ENCODE measurements around the gene RIT2. TPM values are rescaled to one million over a fixed set of nuclear protein-coding genes. Genes with fewer than 3 reads are reported as not detected.

RIT2 gene
- total RNA-seq, 1 experiment from 2014 or later = not detected

DNA sequence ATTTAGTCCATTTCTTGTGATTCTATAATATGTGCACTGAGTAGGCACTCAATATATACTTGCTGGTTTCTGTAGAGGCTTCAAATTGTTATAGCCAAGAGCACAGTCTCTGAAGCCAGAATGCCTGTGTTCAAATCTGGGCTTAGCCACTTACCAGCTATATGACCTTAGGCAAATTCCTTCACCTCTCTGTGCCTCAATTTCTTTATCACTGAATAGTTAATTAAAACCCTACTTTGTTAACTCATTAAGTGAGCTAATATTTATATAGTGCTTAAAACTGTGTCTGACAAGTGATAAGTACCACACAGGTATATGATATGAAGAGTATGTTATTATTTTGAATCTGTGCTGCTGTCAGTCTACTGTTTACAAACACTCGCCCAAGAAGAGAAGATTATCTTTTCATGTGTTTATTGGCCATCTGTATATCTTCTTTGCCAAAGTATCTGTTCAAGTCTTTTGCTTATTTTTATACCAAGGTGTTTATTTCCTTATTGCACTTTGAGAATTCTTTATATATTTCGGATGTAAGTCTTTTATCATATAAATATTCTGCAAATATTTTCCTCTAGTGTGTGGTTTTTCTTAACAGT, 1.3 kb upstream of the RIT2 start:
- intact Hi-C loops (cut with micrococcal nuclease; ENCODE audit: unreplicated experiment) = no loop called here
- Mint-ChIP-seq H3K9me3 (ENCODE audit: unreplicated experiment) (no peaks in the 10 kb centered on the region), H3K27ac (ENCODE audit: unreplicated experiment) (no peak overlapping the region), H3K36me3 (ENCODE audit: insufficient read depth, unreplicated experiment) (no peaks in the 10 kb centered on the region), H3K4me1 (ENCODE audit: low read depth, unreplicated experiment) (no peaks in the 10 kb centered on the region), H3K27me3 (ENCODE audit: insufficient read depth, unreplicated experiment) (peaks cover 2% of the 10 kb centered on the region), H3K4me3 (ENCODE audit: unreplicated experiment) (no peak overlapping the region)
- Histone ChIP-seq H3K9me3 (no peaks in the 10 kb centered on the region), H3K4me3 (ENCODE audit: low read depth, low read length) (no peak overlapping the region), H3K4me1 (no peaks in the 10 kb centered on the region), H3K27me3 (replicated peaks; ENCODE audit: control insufficient read depth, insufficient read depth, low read length) (no peaks in the 10 kb centered on the region), H3K36me3 (ENCODE audit: control insufficient read depth, insufficient read depth, low read length) (no peaks in the 10 kb centered on the region)
- DNase-seq = no peak
- ChIA-PET POLR2A (no interaction called here), CTCF (no interaction called here)
- TF ChIP-seq, protein P1, sequence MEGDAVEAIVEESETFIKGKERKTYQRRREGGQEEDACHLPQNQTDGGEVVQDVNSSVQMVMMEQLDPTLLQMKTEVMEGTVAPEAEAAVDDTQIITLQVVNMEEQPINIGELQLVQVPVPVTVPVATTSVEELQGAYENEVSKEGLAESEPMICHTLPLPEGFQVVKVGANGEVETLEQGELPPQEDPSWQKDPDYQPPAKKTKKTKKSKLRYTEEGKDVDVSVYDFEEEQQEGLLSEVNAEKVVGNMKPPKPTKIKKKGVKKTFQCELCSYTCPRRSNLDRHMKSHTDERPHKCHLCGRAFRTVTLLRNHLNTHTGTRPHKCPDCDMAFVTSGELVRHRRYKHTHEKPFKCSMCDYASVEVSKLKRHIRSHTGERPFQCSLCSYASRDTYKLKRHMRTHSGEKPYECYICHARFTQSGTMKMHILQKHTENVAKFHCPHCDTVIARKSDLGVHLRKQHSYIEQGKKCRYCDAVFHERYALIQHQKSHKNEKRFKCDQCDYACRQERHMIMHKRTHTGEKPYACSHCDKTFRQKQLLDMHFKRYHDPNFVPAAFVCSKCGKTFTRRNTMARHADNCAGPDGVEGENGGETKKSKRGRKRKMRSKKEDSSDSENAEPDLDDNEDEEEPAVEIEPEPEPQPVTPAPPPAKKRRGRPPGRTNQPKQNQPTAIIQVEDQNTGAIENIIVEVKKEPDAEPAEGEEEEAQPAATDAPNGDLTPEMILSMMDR (IDR thresholded peaks at IDR 0.05; ENCODE audit: insufficient read depth in 1 of 2, low read depth in 1 of 2, low read length in 1 of 2, severe bottlenecking in 1 of 2, unreplicated experiment in 1 of 2) = no peak
- no TSS peak for BruUV-seq (replicated peaks)

DNA sequence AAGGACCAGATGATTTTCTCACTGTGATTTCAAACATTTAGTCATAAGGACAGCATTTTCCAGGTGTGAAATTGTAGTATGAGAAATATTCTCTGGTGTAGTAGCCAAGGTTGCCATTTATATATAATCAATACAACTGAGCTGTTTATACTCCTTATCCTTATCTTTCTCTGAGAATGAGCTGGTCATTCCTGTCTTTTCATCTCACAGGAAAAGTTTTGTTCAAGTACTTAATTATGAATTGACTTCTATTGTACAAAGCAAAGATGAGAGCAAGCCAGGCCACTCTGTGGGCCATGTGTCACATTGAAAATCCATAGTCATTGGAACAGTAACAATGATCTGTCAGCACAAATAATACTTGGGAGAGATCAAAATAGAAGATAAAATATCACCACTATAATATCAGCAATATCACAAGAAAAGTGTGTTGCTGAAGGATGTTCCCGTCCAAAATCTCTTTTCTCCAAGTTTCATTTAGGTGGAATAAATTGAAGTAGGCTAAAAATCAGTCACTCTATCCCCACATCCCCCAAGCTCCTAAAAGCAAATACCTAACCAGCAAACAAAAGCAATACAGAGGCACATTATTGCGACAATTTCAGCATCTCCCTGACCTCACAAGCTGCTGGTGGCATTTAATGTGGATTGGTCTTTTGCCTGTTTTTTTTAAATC, 2.1 kb downstream of the RIT2 start:
- no peaks in the 10 kb centered on the region for H3K36me3 Mint-ChIP-seq (ENCODE audit: insufficient read depth, unreplicated experiment)
- H3K4me1 Mint-ChIP-seq (ENCODE audit: low read depth, unreplicated experiment) = no peaks in the 10 kb centered on the region
- no peak overlapping the region for H3K4me3 ChIP-seq (ENCODE audit: low read depth, low read length)
- intact Hi-C loops (cut with micrococcal nuclease; ENCODE audit: unreplicated experiment) = no loop called here
- ChIA-PET CTCF (no interaction called here), POLR2A (no interaction called here)
- no peaks in the 10 kb centered on the region for H3K36me3 ChIP-seq (ENCODE audit: control insufficient read depth, insufficient read depth, low read length)
- TF ChIP-seq, protein P1 (IDR thresholded peaks at IDR 0.05; ENCODE audit: insufficient read depth in 1 of 2, low read depth in 1 of 2, low read length in 1 of 2, severe bottlenecking in 1 of 2, unreplicated experiment in 1 of 2) = no peak
- no peak overlapping the region for H3K4me3 Mint-ChIP-seq (ENCODE audit: unreplicated experiment)
- H3K9me3 ChIP-seq = no peaks in the 10 kb centered on the region
- H3K27me3 ChIP-seq (replicated peaks; ENCODE audit: control insufficient read depth, insufficient read depth, low read length) = no peaks in the 10 kb centered on the region
- BruUV-seq (replicated peaks) = no TSS peak
- H3K27me3 Mint-ChIP-seq (ENCODE audit: insufficient read depth, unreplicated experiment) = peaks cover 2% of the 10 kb centered on the region
- no peaks in the 10 kb centered on the region for H3K4me1 ChIP-seq
- no peak overlapping the region for H3K27ac Mint-ChIP-seq (ENCODE audit: unreplicated experiment)
- DNase-seq = no peak
- H3K9me3 Mint-ChIP-seq (ENCODE audit: unreplicated experiment) = no peaks in the 10 kb centered on the region

DNA sequence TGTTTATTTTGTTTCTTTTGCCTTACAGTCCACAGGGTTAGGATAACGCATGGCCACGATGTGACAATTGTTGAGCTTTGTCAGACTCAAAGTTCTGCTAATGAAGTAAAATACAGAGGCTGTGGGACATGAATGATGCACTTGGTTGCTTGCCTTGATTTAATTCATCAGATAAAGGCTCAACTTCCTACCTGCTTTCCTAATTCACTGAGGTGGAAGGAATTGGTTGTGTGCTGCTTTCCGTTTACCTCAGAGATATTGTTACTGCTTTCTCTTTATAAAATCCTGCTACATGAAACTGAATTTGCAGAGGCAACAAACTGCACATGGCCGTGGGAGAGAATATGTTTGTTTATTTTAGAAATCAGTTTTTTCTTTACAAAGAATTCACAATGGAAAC, 6.6 kb downstream of the RIT2 start:
- DNase-seq = no peak
- intact Hi-C loops (cut with micrococcal nuclease; ENCODE audit: unreplicated experiment) = no loop called here
- Mint-ChIP-seq H3K4me1 (ENCODE audit: low read depth, unreplicated experiment) (no peaks in the 10 kb centered on the region), H3K27ac (ENCODE audit: unreplicated experiment) (no peak overlapping the region), H3K27me3 (ENCODE audit: insufficient read depth, unreplicated experiment) (no peaks in the 10 kb centered on the region), H3K36me3 (ENCODE audit: insufficient read depth, unreplicated experiment) (no peaks in the 10 kb centered on the region), H3K4me3 (ENCODE audit: unreplicated experiment) (no peak overlapping the region), H3K9me3 (ENCODE audit: unreplicated experiment) (no peaks in the 10 kb centered on the region)
- POLR2A ChIA-PET = no interaction called here
- Histone ChIP-seq H3K27me3 (replicated peaks; ENCODE audit: control insufficient read depth, insufficient read depth, low read length) (no peaks in the 10 kb centered on the region), H3K4me1 (no peaks in the 10 kb centered on the region), H3K36me3 (ENCODE audit: control insufficient read depth, insufficient read depth, low read length) (no peaks in the 10 kb centered on the region), H3K4me3 (ENCODE audit: low read depth, low read length) (no peak overlapping the region), H3K9me3 (no peaks in the 10 kb centered on the region)
- BruUV-seq (replicated peaks) = no TSS peak
- CTCF ChIA-PET = no interaction called here
- TF ChIP-seq, protein P1 (IDR thresholded peaks at IDR 0.05; ENCODE audit: insufficient read depth in 1 of 2, low read depth in 1 of 2, low read length in 1 of 2, severe bottlenecking in 1 of 2, unreplicated experiment in 1 of 2) = no peak
